ENCODE data around the gene OR6S1. TPM values are rescaled to one million over a fixed set of nuclear protein-coding genes. Genes with fewer than 3 reads are reported as not detected.

The OR6S1 gene
- total and polyA plus RNA-seq, 2 donors from 2014 or later = not detected

GRCh38 chr14:20618271-20618749 lies 23.2 kb downstream of the OR6S1 start:
- intact Hi-C loops (cut with DNase I) = no loop called here
- no peak for FAIRE-seq
- Histone ChIP-seq H3K27me3 (ENCODE audit: control insufficient read depth, insufficient read depth, low read length) (peaks cover 7% of the 10 kb centered on the region), H3K9ac (ENCODE audit: low read length in 3 of 3) (no peak overlapping the region), H3K9me3 (ENCODE audit: control insufficient read depth in 2 of 3, insufficient read depth in 1 of 3, low read length in 3 of 3) (no peaks in the 10 kb centered on the region), H3K4me3 (ENCODE audit: low read length in 3 of 3) (no peak overlapping the region), H3K27ac (ENCODE audit: low read depth in 2 of 2, low read length in 2 of 2) (no peak overlapping the region), H3K36me3 (ENCODE audit: control insufficient read depth in 2 of 3, insufficient read depth in 3 of 3, low read length in 3 of 3) (no peaks in the 10 kb centered on the region), H3K4me1 (ENCODE audit: control insufficient read depth in 2 of 3, insufficient read depth in 2 of 3, low read depth in 1 of 3, low read length in 3 of 3) (peaks cover 0 to 2% (median 0%) of the 10 kb centered on the region in 3 donors)
- TF ChIP-seq CTCF (IDR thresholded peaks at IDR 0.05; ENCODE audit: borderline replicate concordance, extremely low read depth, insufficient read depth) = no peak
- no peak for DNase-seq

GRCh38 chr14:20617138-20618003 lies 24.1 kb downstream of the OR6S1 start:
- H3K9me3 ChIP-seq (ENCODE audit: control insufficient read depth in 2 of 3, insufficient read depth in 1 of 3, low read length in 3 of 3) = no peaks in the 10 kb centered on the region
- no peaks in the 10 kb centered on the region for H3K36me3 ChIP-seq (ENCODE audit: control insufficient read depth in 2 of 3, insufficient read depth in 3 of 3, low read length in 3 of 3)
- no peak for DNase-seq
- H3K4me1 ChIP-seq (ENCODE audit: control insufficient read depth in 2 of 3, insufficient read depth in 2 of 3, low read depth in 1 of 3, low read length in 3 of 3) = peaks cover 0 to 2% (median 0%) of the 10 kb centered on the region in 3 donors
- no peak for FAIRE-seq
- intact Hi-C loops (cut with DNase I) = no loop called here
- H3K27me3 ChIP-seq (ENCODE audit: control insufficient read depth, insufficient read depth, low read length) = peaks cover 4% of the 10 kb centered on the region
- no peak for TF ChIP-seq CTCF (IDR thresholded peaks at IDR 0.05; ENCODE audit: borderline replicate concordance, extremely low read depth, insufficient read depth)
- no peak overlapping the region for H3K27ac ChIP-seq (ENCODE audit: low read depth in 2 of 2, low read length in 2 of 2)
- H3K9ac ChIP-seq (ENCODE audit: low read length in 3 of 3) = no peak overlapping the region
- H3K4me3 ChIP-seq (ENCODE audit: low read length in 3 of 3) = no peak overlapping the region

- no peak for DNase-seq
- no peak overlapping the region for H3K9ac ChIP-seq (ENCODE audit: low read length in 3 of 3)
- no peak overlapping the region for H3K4me3 ChIP-seq (ENCODE audit: low read length in 3 of 3)
- FAIRE-seq = no peak
- H3K9me3 ChIP-seq (ENCODE audit: control insufficient read depth in 2 of 3, insufficient read depth in 1 of 3, low read length in 3 of 3) = no peaks in the 10 kb centered on the region
- H3K27ac ChIP-seq (ENCODE audit: low read depth in 2 of 2, low read length in 2 of 2) = no peak overlapping the region
- TF ChIP-seq CTCF (IDR thresholded peaks at IDR 0.05; ENCODE audit: borderline replicate concordance, extremely low read depth, insufficient read depth) = no peak
- H3K36me3 ChIP-seq (ENCODE audit: control insufficient read depth in 2 of 3, insufficient read depth in 3 of 3, low read length in 3 of 3) = no peaks in the 10 kb centered on the region
- intact Hi-C loops (cut with DNase I) = no loop called here
- peaks cover 0 to 2% (median 0%) of the 10 kb centered on the region in 3 donors for H3K4me1 ChIP-seq (ENCODE audit: control insufficient read depth in 2 of 3, insufficient read depth in 2 of 3, low read depth in 1 of 3, low read length in 3 of 3)
- no peaks in the 10 kb centered on the region for H3K27me3 ChIP-seq (ENCODE audit: control insufficient read depth, insufficient read depth, low read length)
Observed at GRCh38 chr14:20615996-20616395, 25.5 kb downstream of the OR6S1 start.
